ENCODE measurements around the gene DPH2.

- TF ChIP-seq GATA2 (IDR thresholded peaks at IDR 0.05; ENCODE audit: low read depth, low read length) (no peak), GATA3 (IDR thresholded peaks at IDR 0.05; ENCODE audit: low read depth, low read length) (no peak)
Measured at GRCh38 chr1:43952731-43953346, 17.0 kb upstream of the DPH2 start.
